Upper lobe of right lung (tissue), 1 donor: ENCODE measurements around the gene MCM5. TPM values are rescaled to one million over a fixed set of nuclear protein-coding genes. Genes with fewer than 3 reads are reported as not detected.

Experiments used
- ATAC-seq: fragments of 200-7000 bp; cut with Tn5 transposase; one replicate; pipeline ENCODE4 v1.9.1; 2020; ENCODE audit warnings: mild to moderate bottlenecking, moderate library complexity
- DNase-seq: peaks from one replicate; pipeline ENCODE4 v3.0.0-alpha.2; 2020
- H3K27ac ChIP-seq: fragments of 200-600 bp; one replicate; pipeline ENCODE4 v1.8.0; 2022
- H3K27me3 ChIP-seq: fragments of 200-600 bp; one replicate; pipeline ENCODE4 v1.8.0; 2022; ENCODE audit warnings: mild to moderate bottlenecking
- H3K36me3 ChIP-seq: fragments of 200-600 bp; one replicate; pipeline ENCODE4 v1.8.0; 2022
- H3K4me1 ChIP-seq: fragments of 200-600 bp; one replicate; pipeline ENCODE4 v1.8.0; 2022
- H3K4me3 ChIP-seq: fragments of 200-600 bp; one replicate; pipeline ENCODE4 v1.8.0; 2022; ENCODE audit warnings: mild to moderate bottlenecking
- H3K9me3 ChIP-seq: fragments of 200-600 bp; one replicate; pipeline ENCODE4 v1.8.0; 2022
- CTCF ChIP-seq: fragments of 200-600 bp; IDR thresholded peaks from one replicate; pipeline ENCODE4 v1.8.0; 2022; ENCODE audit warnings: antibody characterized with exemption
- intact Hi-C: fragments of 100-400 bp; cut with DNase I; formaldehyde crosslinking; loops from one replicate; pipeline ENCODE4 v1.11.0; 2022
- total RNA-seq: library from RNA; stranded (reverse); fragmentation: NEBNext Ultra II Directional; extraction: Animal tissue kit (Norgen Biotek cat#: 25700); gene quantifications from one replicate; pipeline ENCODE4 v1.2.1, GENCODE V29; 2021
- donor health status: DM: no; HTN: yes; CAD: no; lungs with severe emphysema.

The MCM5 gene
- total RNA-seq, 1 donor from 2014 or later, result 22.1 TPM

- Histone ChIP-seq H3K4me3 (no peak overlapping the region), H3K36me3 (no peaks in the 10 kb centered on the region), H3K27me3 (no peaks in the 10 kb centered on the region), H3K4me1 (peaks cover 34% of the 10 kb centered on the region), H3K27ac (peak overlapping the region; percentile 77), H3K9me3 (no peaks in the 10 kb centered on the region)
- ATAC-seq (peak; percentile 68), DNase-seq (peak; percentile 93)
- TF ChIP-seq CTCF, result no peak
- intact Hi-C loops, result no loop called here
Observed at GRCh38 chr22:35376728-35377472, 23.0 kb upstream of the MCM5 start.

GRCh38 chr22:35377735-35378134 is 22.2 kb upstream of the MCM5 start:
- H3K9me3 ChIP-seq, result no peaks in the 10 kb centered on the region
- no peak for TF ChIP-seq CTCF
- H3K4me1 ChIP-seq, result peaks cover 33% of the 10 kb centered on the region
- no peaks in the 10 kb centered on the region for H3K27me3 ChIP-seq
- H3K27ac ChIP-seq, result peak overlapping the region; percentile 77
- ATAC-seq, result no peak
- intact Hi-C loops, result no loop called here
- no peaks in the 10 kb centered on the region for H3K36me3 ChIP-seq
- no peak for DNase-seq
- H3K4me3 ChIP-seq, result no peak overlapping the region

- no peak overlapping the region for H3K27ac ChIP-seq
- H3K36me3 ChIP-seq, result no peaks in the 10 kb centered on the region
- no peaks in the 10 kb centered on the region for H3K9me3 ChIP-seq
- ATAC-seq (no peak), DNase-seq (no peak)
- H3K4me3 ChIP-seq, result no peak overlapping the region
- H3K27me3 ChIP-seq, result no peaks in the 10 kb centered on the region
- no peak for TF ChIP-seq CTCF
- intact Hi-C loops, result no loop called here
- H3K4me1 ChIP-seq, result peaks cover 34% of the 10 kb centered on the region
Observed at GRCh38 chr22:35378621-35379020, 21.3 kb upstream of the MCM5 start.

- no peak for TF ChIP-seq CTCF
- no peak overlapping the region for H3K27ac ChIP-seq
Observed at GRCh38 chr22:35379146-35379993, 20.6 kb upstream of the MCM5 start.

GRCh38 chr22:35380013-35380412 is 19.9 kb upstream of the MCM5 start:
- intact Hi-C loops, result no loop called here
- Histone ChIP-seq H3K36me3 (no peaks in the 10 kb centered on the region), H3K4me1 (peaks cover 36% of the 10 kb centered on the region), H3K4me3 (no peak overlapping the region), H3K27ac (peak overlapping the region; percentile 49), H3K9me3 (no peaks in the 10 kb centered on the region), H3K27me3 (no peaks in the 10 kb centered on the region)
- TF ChIP-seq CTCF, result no peak
- DNase-seq (no peak), ATAC-seq (no peak)

More at GRCh38 chr22:35379146-35379993, 20.6 kb upstream of the MCM5 start:
- Histone ChIP-seq H3K36me3 (no peaks in the 10 kb centered on the region), H3K27me3 (no peaks in the 10 kb centered on the region), H3K9me3 (no peaks in the 10 kb centered on the region), H3K4me3 (no peak overlapping the region), H3K4me1 (peaks cover 36% of the 10 kb centered on the region)
- no peak for DNase-seq
- no peak for ATAC-seq
- intact Hi-C loops, result no loop called here
